ENCODE results near the gene RALGPS1.

- TF ChIP-seq EZH2phosphoT487 (IDR thresholded peaks at IDR 0.05; ENCODE audit: low read depth) (no peak), CTCF (IDR thresholded peaks at IDR 0.05; ENCODE audit: low read depth, low read length) (no peak)
These were observed 59.3 kb downstream of the RALGPS1 start for GRCh38 chr9:126973651-126974529.

All from OCI-LY3 (cell line).